GM23338 (cell line): ENCODE measurements around the gene AFAP1L1. TPM values are rescaled to one million over a fixed set of nuclear protein-coding genes. Genes with fewer than 3 reads are reported as not detected.

Source experiments
- ATAC-seq: fragments of 200-7000 bp; cut with Tn5 transposase; 3 replicates; pipeline ENCODE4 v1.9.1; 2020
- DNase-seq: peaks from one replicate; pipeline ENCODE4 v3.0.0-alpha.2; 2015; ENCODE audit warnings: low spot score
- H2AFZ ChIP-seq: fragments of 200-600 bp; sonication (generic); 2 replicates; pipeline ENCODE4 v1.8.0; 2016; ENCODE audit warnings: antibody characterized with exemption, mild to moderate bottlenecking, moderate library complexity
- H3F3A ChIP-seq: fragments of 200-600 bp; sonication (generic); replicated peaks from 2 replicates; pipeline ENCODE4 v1.8.0; 2017; ENCODE audit warnings: antibody characterized with exemption, mixed run types, low read depth
- H3K27ac ChIP-seq: fragments of 200-600 bp; sonication (generic); 2 replicates; pipeline ENCODE4 v1.6.1; 2016; ENCODE audit warnings: low read depth
- H3K27me3 ChIP-seq: fragments of 200-600 bp; sonication (generic); 2 replicates; pipeline ENCODE4 v1.8.0; 2016; ENCODE audit warnings: mild to moderate bottlenecking, mixed run types, moderate library complexity; ENCODE audit not compliant: insufficient read depth
- H3K36me3 ChIP-seq: fragments of 200-600 bp; sonication (generic); 2 replicates; pipeline ENCODE4 v1.8.0; 2016; ENCODE audit warnings: mild to moderate bottlenecking; ENCODE audit not compliant: insufficient read depth
- H3K4me1 ChIP-seq: fragments of 200-600 bp; sonication (generic); 2 replicates; pipeline ENCODE4 v1.8.0; 2016; ENCODE audit warnings: mild to moderate bottlenecking, moderate library complexity; ENCODE audit not compliant: insufficient read depth
- H3K4me2 ChIP-seq: fragments of 200-600 bp; sonication (generic); 2 replicates; pipeline ENCODE4 v1.7.1; 2017; ENCODE audit warnings: mixed run types
- H3K4me3 ChIP-seq: fragments of 200-600 bp; sonication (generic); 2 replicates; pipeline ENCODE4 v1.6.1; 2016; ENCODE audit warnings: mixed run types
- H3K79me2 ChIP-seq: fragments of 200-600 bp; sonication (generic); replicated peaks from 2 replicates; pipeline ENCODE4 v1.8.0; 2017; ENCODE audit warnings: mild to moderate bottlenecking; ENCODE audit not compliant: insufficient read depth
- H3K9me2 ChIP-seq: fragments of 200-600 bp; sonication (generic); 2 replicates; pipeline ENCODE4 v1.8.0; 2017; ENCODE audit not compliant: insufficient read depth
- H4K20me1 ChIP-seq: fragments of 200-600 bp; sonication (generic); replicated peaks from 2 replicates; pipeline ENCODE4 v1.8.0; 2017; ENCODE audit warnings: mild to moderate bottlenecking; ENCODE audit not compliant: insufficient read depth
- H3K27ac Mint-ChIP-seq: 2 replicates; pipeline ENCODE4 v1.8.0; 2020; ENCODE audit warnings: inconsistent platforms, mild to moderate bottlenecking, moderate library complexity, mixed read lengths
- H3K27me3 Mint-ChIP-seq: 3 replicates; pipeline ENCODE4 v1.8.0; 2022; ENCODE audit warnings: low read depth, mild to moderate bottlenecking, moderate library complexity, mixed read lengths, inconsistent platforms; ENCODE audit not compliant: insufficient read depth, poor library complexity
- H3K36me3 Mint-ChIP-seq: 3 replicates; pipeline ENCODE4 v1.8.0; 2021; ENCODE audit warnings: low read depth, mild to moderate bottlenecking, inconsistent platforms, moderate library complexity, mixed read lengths
- H3K4me1 Mint-ChIP-seq: 3 replicates; pipeline ENCODE4 v1.8.0; 2020; ENCODE audit warnings: mild to moderate bottlenecking, inconsistent platforms, mixed read lengths
- H3K4me3 Mint-ChIP-seq: 3 replicates; pipeline ENCODE4 v1.8.0; 2021; ENCODE audit warnings: moderate library complexity, mild to moderate bottlenecking, inconsistent platforms, mixed read lengths
- H3K9me3 Mint-ChIP-seq: 3 replicates; pipeline ENCODE4 v1.8.0; 2020; ENCODE audit warnings: moderate library complexity, mild to moderate bottlenecking, inconsistent platforms, mixed read lengths
- CREB1 ChIP-seq: fragments of 250-450 bp; sonication (Bioruptor Pico); IDR thresholded peaks from 2 replicates; pipeline ENCODE4 v1.5.0; 2020; ENCODE audit warnings: low read depth, mild to moderate bottlenecking, moderate library complexity
- EZH2 ChIP-seq: fragments of 200-600 bp; sonication (generic); IDR thresholded peaks from one replicate; pipeline ENCODE4 v1.8.0; 2017; ENCODE audit warnings: antibody characterized with exemption, mild to moderate bottlenecking, low read depth; ENCODE audit not compliant: unreplicated experiment
- POLR2AphosphoS5 ChIP-seq: IDR thresholded peaks from 2 replicates; pipeline ENCODE4 v1.6.1; 2016; ENCODE audit warnings: antibody characterized with exemption, low read depth
- polyA plus RNA-seq: library from polyadenylated mRNA; unstranded; fragments of >200 nt; fragmentation: Nextera tagmentation; extraction: Ambion mirVana; gene quantifications from 2 replicates; pipeline ENCODE4 v1.2.1, GENCODE V29; 2016
- total RNA-seq: library from RNA; depleted of rRNA; stranded (reverse); fragments of >200 nt; shearing (Covaris generic); gene quantifications from 2 replicates; pipeline ENCODE4 v1.2.3, GENCODE V29; 2014
- TF ChIP-seq, protein P1 (sequence below): fragments of 250-450 bp; sonication (Bioruptor Pico); IDR thresholded peaks from 2 replicates; pipeline ENCODE4 v1.5.0; 2020; ENCODE audit warnings: mild to moderate bottlenecking, moderate library complexity
- TF ChIP-seq, protein P2 (sequence below), 2 experiments: fragments of 200-600 bp in 1 of 2; sonication (generic) in 1 of 2; conservative IDR thresholded peaks; 2 replicates each; pipeline versions ENCODE4 v1.5.1 to v1.6.1; 2016 to 2017; ENCODE audit warnings: antibody characterized with exemption in 2 of 2, low read depth in 2 of 2, mild to moderate bottlenecking in 2 of 2, moderate library complexity in 1 of 2
- TF ChIP-seq, protein P3 (sequence below): IDR thresholded peaks from 2 replicates; pipeline ENCODE4 v1.6.1; 2016; ENCODE audit warnings: antibody characterized with exemption

Gene AFAP1L1
- total and polyA plus RNA-seq, 2 experiments from 2014 or later: 3.2 to 5.7 TPM

DNA sequence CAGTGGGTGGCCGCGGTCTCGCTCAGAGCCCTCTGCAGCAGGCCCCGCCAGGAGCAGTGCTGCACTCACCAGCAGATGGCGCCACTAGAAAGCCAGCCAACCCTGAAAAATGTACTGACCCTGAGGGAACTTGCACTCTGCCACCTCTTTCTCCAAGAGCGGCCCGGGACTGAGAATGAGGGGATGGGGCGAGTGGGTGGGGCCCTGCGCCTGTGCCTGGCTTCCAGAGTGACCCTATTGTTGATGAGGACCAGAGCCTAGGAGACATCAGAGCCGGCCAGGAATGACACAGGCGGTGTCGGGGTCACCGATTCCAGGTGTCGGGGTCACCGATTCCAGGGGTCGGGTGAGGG is 110.3 kb downstream of the AFAP1L1 start:
- no peak overlapping the region for H3K4me3 ChIP-seq
- H3F3A ChIP-seq: no peaks in the 10 kb centered on the region
- no peak overlapping the region for H3K4me3 Mint-ChIP-seq

DNA sequence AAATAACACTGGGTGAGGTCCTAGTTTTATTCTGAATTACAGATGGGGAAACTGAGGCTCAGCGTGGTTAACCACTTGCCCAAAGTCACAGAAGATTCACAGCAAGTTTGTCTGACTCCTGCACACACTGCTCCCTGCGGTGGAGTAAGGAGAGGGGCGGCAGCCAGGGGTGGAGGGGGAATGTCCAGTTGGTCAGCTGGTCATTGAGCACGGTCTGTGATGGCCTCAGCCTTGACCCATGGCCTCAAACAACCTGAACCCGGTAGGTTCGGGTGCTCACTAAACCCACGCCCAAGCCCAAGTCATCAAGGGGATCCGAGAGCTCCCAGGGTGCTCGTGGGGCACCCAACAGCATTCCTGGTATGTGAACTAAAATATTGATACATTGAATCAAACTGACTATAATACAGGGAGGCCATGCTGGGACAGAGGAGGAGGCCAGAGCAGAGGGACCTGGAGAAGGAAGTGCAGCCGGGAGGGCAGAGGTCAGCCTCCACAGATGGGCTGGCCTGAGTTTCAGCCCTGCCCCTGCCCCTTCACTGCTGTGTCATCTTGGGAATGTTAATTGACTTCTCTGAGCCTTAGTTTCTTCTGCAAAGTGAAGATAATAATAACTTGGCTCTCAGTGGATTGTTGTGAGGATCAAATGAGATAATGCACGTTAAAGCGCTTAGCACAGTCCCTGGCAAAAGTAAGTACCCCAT is 111.0 kb downstream of the AFAP1L1 start:
- Mint-ChIP-seq H3K27me3 (peaks cover 7% of the 10 kb centered on the region), H3K4me3 (no peak overlapping the region), H3K36me3 (no peaks in the 10 kb centered on the region), H3K9me3 (no peaks in the 10 kb centered on the region), H3K4me1 (peaks cover 13% of the 10 kb centered on the region), H3K27ac (no peak overlapping the region)
- no peak overlapping the region for H3K4me3 ChIP-seq
- H3F3A ChIP-seq: no peaks in the 10 kb centered on the region
- no peaks in the 10 kb centered on the region for H3K79me2 ChIP-seq
- no peaks in the 10 kb centered on the region for H3K27me3 ChIP-seq
- ATAC-seq: no peak
- H3K4me2 ChIP-seq: no peak overlapping the region
- no peak overlapping the region for H3K27ac ChIP-seq
- H3K36me3 ChIP-seq: no peaks in the 10 kb centered on the region
- H3K9me2 ChIP-seq: no peaks in the 10 kb centered on the region
- H2AFZ ChIP-seq: no peak overlapping the region
- no peaks in the 10 kb centered on the region for H3K4me1 ChIP-seq
- no peak for DNase-seq
- H4K20me1 ChIP-seq: no peaks in the 10 kb centered on the region
- no peak for TF ChIP-seq EZH2
- TF ChIP-seq, protein P1, sequence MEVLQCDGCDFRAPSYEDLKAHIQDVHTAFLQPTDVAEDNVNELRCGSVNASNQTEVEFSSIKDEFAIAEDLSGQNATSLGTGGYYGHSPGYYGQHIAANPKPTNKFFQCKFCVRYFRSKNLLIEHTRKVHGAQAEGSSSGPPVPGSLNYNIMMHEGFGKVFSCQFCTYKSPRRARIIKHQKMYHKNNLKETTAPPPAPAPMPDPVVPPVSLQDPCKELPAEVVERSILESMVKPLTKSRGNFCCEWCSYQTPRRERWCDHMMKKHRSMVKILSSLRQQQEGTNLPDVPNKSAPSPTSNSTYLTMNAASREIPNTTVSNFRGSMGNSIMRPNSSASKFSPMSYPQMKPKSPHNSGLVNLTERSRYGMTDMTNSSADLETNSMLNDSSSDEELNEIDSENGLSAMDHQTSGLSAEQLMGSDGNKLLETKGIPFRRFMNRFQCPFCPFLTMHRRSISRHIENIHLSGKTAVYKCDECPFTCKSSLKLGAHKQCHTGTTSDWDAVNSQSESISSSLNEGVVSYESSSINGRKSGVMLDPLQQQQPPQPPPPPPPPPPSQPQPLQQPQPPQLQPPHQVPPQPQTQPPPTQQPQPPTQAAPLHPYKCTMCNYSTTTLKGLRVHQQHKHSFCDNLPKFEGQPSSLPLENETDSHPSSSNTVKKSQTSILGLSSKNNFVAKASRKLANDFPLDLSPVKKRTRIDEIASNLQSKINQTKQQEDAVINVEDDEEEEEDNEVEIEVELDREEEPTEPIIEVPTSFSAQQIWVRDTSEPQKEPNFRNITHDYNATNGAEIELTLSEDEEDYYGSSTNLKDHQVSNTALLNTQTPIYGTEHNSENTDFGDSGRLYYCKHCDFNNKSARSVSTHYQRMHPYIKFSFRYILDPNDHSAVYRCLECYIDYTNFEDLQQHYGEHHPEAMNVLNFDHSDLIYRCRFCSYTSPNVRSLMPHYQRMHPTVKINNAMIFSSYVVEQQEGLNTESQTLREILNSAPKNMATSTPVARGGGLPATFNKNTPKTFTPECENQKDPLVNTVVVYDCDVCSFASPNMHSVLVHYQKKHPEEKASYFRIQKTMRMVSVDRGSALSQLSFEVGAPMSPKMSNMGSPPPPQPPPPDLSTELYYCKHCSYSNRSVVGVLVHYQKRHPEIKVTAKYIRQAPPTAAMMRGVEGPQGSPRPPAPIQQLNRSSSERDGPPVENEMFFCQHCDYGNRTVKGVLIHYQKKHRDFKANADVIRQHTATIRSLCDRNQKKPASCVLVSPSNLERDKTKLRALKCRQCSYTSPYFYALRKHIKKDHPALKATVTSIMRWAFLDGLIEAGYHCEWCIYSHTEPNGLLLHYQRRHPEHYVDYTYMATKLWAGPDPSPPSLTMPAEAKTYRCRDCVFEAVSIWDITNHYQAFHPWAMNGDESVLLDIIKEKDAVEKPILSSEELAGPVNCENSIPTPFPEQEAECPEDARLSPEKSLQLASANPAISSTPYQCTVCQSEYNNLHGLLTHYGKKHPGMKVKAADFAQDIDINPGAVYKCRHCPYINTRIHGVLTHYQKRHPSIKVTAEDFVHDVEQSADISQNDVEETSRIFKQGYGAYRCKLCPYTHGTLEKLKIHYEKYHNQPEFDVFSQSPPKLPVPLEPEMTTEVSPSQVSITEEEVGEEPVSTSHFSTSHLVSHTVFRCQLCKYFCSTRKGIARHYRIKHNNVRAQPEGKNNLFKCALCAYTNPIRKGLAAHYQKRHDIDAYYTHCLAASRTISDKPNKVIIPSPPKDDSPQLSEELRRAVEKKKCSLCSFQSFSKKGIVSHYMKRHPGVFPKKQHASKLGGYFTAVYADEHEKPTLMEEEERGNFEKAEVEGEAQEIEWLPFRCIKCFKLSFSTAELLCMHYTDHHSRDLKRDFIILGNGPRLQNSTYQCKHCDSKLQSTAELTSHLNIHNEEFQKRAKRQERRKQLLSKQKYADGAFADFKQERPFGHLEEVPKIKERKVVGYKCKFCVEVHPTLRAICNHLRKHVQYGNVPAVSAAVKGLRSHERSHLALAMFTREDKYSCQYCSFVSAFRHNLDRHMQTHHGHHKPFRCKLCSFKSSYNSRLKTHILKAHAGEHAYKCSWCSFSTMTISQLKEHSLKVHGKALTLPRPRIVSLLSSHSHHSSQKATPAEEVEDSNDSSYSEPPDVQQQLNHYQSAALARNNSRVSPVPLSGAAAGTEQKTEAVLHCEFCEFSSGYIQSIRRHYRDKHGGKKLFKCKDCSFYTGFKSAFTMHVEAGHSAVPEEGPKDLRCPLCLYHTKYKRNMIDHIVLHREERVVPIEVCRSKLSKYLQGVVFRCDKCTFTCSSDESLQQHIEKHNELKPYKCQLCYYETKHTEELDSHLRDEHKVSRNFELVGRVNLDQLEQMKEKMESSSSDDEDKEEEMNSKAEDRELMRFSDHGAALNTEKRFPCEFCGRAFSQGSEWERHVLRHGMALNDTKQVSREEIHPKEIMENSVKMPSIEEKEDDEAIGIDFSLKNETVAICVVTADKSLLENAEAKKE (CRISPR knock-in tag): no peak
- TF ChIP-seq, protein P2, sequence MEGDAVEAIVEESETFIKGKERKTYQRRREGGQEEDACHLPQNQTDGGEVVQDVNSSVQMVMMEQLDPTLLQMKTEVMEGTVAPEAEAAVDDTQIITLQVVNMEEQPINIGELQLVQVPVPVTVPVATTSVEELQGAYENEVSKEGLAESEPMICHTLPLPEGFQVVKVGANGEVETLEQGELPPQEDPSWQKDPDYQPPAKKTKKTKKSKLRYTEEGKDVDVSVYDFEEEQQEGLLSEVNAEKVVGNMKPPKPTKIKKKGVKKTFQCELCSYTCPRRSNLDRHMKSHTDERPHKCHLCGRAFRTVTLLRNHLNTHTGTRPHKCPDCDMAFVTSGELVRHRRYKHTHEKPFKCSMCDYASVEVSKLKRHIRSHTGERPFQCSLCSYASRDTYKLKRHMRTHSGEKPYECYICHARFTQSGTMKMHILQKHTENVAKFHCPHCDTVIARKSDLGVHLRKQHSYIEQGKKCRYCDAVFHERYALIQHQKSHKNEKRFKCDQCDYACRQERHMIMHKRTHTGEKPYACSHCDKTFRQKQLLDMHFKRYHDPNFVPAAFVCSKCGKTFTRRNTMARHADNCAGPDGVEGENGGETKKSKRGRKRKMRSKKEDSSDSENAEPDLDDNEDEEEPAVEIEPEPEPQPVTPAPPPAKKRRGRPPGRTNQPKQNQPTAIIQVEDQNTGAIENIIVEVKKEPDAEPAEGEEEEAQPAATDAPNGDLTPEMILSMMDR (conservative IDR thresholded peaks at IDR 0.05; ENCODE audit: low read depth in 2 of 2): no peak

More for the DNA sequence above, 110.3 kb downstream of the AFAP1L1 start:
- H3K4me2 ChIP-seq: no peak overlapping the region
- no peaks in the 10 kb centered on the region for H3K4me1 ChIP-seq
- H2AFZ ChIP-seq: no peak overlapping the region
- H3K27me3 ChIP-seq: no peaks in the 10 kb centered on the region
- TF ChIP-seq, protein P2 (conservative IDR thresholded peaks at IDR 0.05; ENCODE audit: low read depth in 2 of 2): peak; percentile 87 to 99
- TF ChIP-seq, protein P3, sequence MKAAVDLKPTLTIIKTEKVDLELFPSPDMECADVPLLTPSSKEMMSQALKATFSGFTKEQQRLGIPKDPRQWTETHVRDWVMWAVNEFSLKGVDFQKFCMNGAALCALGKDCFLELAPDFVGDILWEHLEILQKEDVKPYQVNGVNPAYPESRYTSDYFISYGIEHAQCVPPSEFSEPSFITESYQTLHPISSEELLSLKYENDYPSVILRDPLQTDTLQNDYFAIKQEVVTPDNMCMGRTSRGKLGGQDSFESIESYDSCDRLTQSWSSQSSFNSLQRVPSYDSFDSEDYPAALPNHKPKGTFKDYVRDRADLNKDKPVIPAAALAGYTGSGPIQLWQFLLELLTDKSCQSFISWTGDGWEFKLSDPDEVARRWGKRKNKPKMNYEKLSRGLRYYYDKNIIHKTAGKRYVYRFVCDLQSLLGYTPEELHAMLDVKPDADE: no peak
- TF ChIP-seq POLR2AphosphoS5 (no peak), CREB1 (CRISPR knock-in tag) (no peak)
- H3K27me3 Mint-ChIP-seq: peaks cover 7% of the 10 kb centered on the region
- H3K36me3 ChIP-seq: no peaks in the 10 kb centered on the region
- H3K27ac ChIP-seq: no peak overlapping the region
- no peaks in the 10 kb centered on the region for H3K9me3 Mint-ChIP-seq
- H3K4me1 Mint-ChIP-seq: peaks cover 13% of the 10 kb centered on the region
- H3K9me2 ChIP-seq: no peaks in the 10 kb centered on the region
- H3K36me3 Mint-ChIP-seq: no peaks in the 10 kb centered on the region; the same call in 2 of the 3 replicates
- no peaks in the 10 kb centered on the region for H3K79me2 ChIP-seq
- DNase-seq: peak; percentile 89
- no peaks in the 10 kb centered on the region for H4K20me1 ChIP-seq
- H3K27ac Mint-ChIP-seq: no peak overlapping the region
- peak; percentile 96 for ATAC-seq
